Endothelial cell of umbilical vein (primary cell): Measurements from ENCODE around the gene FBP2. TPM values are rescaled to one million over a fixed set of nuclear protein-coding genes. Genes with fewer than 3 reads are reported as not detected.

Source experiments
- BruUV-seq: library from RNA; stranded (reverse); fragments of 400-500 nt; replicated peaks from 2 replicates; lab custom pipeline; 2021; lab: Mats Ljungman, UMichigan
- CTCF ChIA-PET: fragments of 300-600, 350-600 bp; sonication (Branson Sonifier 250); formaldehyde crosslinking; loops from one replicate; lab custom pipeline; 2021; ENCODE audit warnings: antibody characterized with exemption, inconsistent platforms; lab: Charles Lee
- POLR2A ChIA-PET: fragments of 300-600, 350-600 bp; sonication (Branson Sonifier 250); formaldehyde crosslinking; loops from one replicate; lab custom pipeline; 2021; ENCODE audit warnings: antibody characterized with exemption, inconsistent platforms; lab: Charles Lee
- DNase-seq: peaks from one replicate; pipeline ENCODE4 v3.0.0-alpha.2; 2011; ENCODE audit warnings: low read depth, low spot score
- FAIRE-seq: peaks from 2 replicates; lab custom pipeline; 2011; peaks lifted over from hg19 to GRCh38; lab: Jason Lieb, UNC
- H2AFZ ChIP-seq: 2 replicates; pipeline ENCODE4 v1.6.0; 2012; ENCODE audit warnings: low read depth, low read length, control low read depth, inconsistent platforms
- H3K27ac ChIP-seq: 2 replicates; pipeline ENCODE4 v1.5.1; 2011; ENCODE audit warnings: low read depth, mild to moderate bottlenecking, control low read depth, low read length, moderate library complexity; ENCODE audit not compliant: insufficient read depth
- H3K27me3 ChIP-seq, 2 experiments: 2 replicates each; pipeline versions ENCODE4 v1.6.0 to v1.6.1; 2011; ENCODE audit warnings: low read length in 2 of 2, mixed read lengths in 1 of 2; ENCODE audit not compliant: control insufficient read depth in 2 of 2, insufficient read depth in 2 of 2
- H3K36me3 ChIP-seq, 2 experiments: 2 replicates in 1 of 2; 3 replicates in 1 of 2; pipeline ENCODE4 v1.5.1; 2011; ENCODE audit warnings: low read length in 2 of 2, mild to moderate bottlenecking in 1 of 2, moderate library complexity in 1 of 2; ENCODE audit not compliant: control insufficient read depth in 2 of 2, insufficient read depth in 2 of 2; ENCODE audit errors: extremely low read depth in 1 of 2
- H3K4me1 ChIP-seq: 3 replicates; pipeline ENCODE4 v1.5.1; 2011; ENCODE audit warnings: mild to moderate bottlenecking, low read length; ENCODE audit not compliant: control insufficient read depth, insufficient read depth; ENCODE audit errors: extremely low read depth
- H3K4me2 ChIP-seq: 2 replicates; pipeline ENCODE4 v1.6.1; 2011; ENCODE audit warnings: low read length, control low read depth, mixed read lengths; ENCODE audit not compliant: insufficient read depth
- H3K4me3 ChIP-seq, 3 experiments: fragments of 200-600 bp in 1 of 3; sonication (generic), shearing (Covaris generic) in 1 of 3; replicated peaks in 1 of 3; 2 replicates each; pipeline ENCODE4 v1.5.1; 2011 to 2016; ENCODE audit warnings: control low read depth in 3 of 3, low read length in 3 of 3, mild to moderate bottlenecking in 2 of 3, inconsistent platforms in 1 of 3, low read depth in 1 of 3, moderate library complexity in 1 of 3; ENCODE audit not compliant: insufficient read depth in 1 of 3
- H3K79me2 ChIP-seq: 2 replicates; pipeline ENCODE4 v1.6.0; 2012; ENCODE audit warnings: low read length, inconsistent platforms; ENCODE audit not compliant: control insufficient read depth, insufficient read depth
- H3K9ac ChIP-seq: replicated peaks from 2 replicates; pipeline ENCODE3; 2011; ENCODE audit warnings: low read length, control low read depth; ENCODE audit not compliant: insufficient read depth; ENCODE audit errors: extremely low read depth
- H3K9me1 ChIP-seq: replicated peaks from 3 replicates; pipeline ENCODE4 v1.6.0; 2011; ENCODE audit warnings: mild to moderate bottlenecking, low read length; ENCODE audit not compliant: control insufficient read depth, insufficient read depth; ENCODE audit errors: extremely low read depth
- H3K9me3 ChIP-seq: replicated peaks from 2 replicates; pipeline ENCODE4 v1.5.1; 2012; ENCODE audit warnings: low read length, inconsistent platforms; ENCODE audit not compliant: control insufficient read depth, insufficient read depth
- H4K20me1 ChIP-seq: replicated peaks from 2 replicates; pipeline ENCODE3; 2011; ENCODE audit warnings: mild to moderate bottlenecking, low read length; ENCODE audit not compliant: control insufficient read depth, insufficient read depth; ENCODE audit errors: extremely low read depth
- EZH2 ChIP-seq: IDR thresholded peaks from 2 replicates; pipeline ENCODE4 v1.6.1; 2012; ENCODE audit warnings: borderline replicate concordance, low read depth, mild to moderate bottlenecking, moderate library complexity, low read length, inconsistent platforms; ENCODE audit not compliant: severe bottlenecking
- FOS ChIP-seq: IDR thresholded peaks from 2 replicates; pipeline ENCODE4 v1.6.1; 2011; ENCODE audit warnings: mild to moderate bottlenecking, low read length, moderate library complexity, borderline replicate concordance; ENCODE audit not compliant: insufficient read depth
- GATA2 ChIP-seq: IDR thresholded peaks from 2 replicates; pipeline ENCODE4 v1.7.0; 2011; ENCODE audit warnings: low read depth, mild to moderate bottlenecking, moderate library complexity, mixed read lengths, low read length; ENCODE audit not compliant: insufficient read length, insufficient read depth
- JUN ChIP-seq: IDR thresholded peaks from 2 replicates; pipeline ENCODE4 v1.6.1; 2011; ENCODE audit warnings: borderline replicate concordance, low read depth; ENCODE audit not compliant: insufficient read length, insufficient read depth
- MAX ChIP-seq: IDR thresholded peaks from 2 replicates; pipeline ENCODE4 v1.6.1; 2011; ENCODE audit not compliant: insufficient read depth, insufficient read length
- MYC ChIP-seq: IDR thresholded peaks from one replicate; pipeline ENCODE4 v1.6.1; 2011; ENCODE audit warnings: mild to moderate bottlenecking, low read depth, low read length
- POLR2A ChIP-seq: IDR thresholded peaks from 2 replicates; pipeline ENCODE4 v1.6.1; 2012; ENCODE audit warnings: low read depth, mild to moderate bottlenecking, control low read depth, low read length
- POLR2AphosphoS5 ChIP-seq: IDR thresholded peaks from 2 replicates; pipeline ENCODE4 v1.6.1; 2012; ENCODE audit warnings: low read depth, mild to moderate bottlenecking, control low read depth, low read length, moderate library complexity; ENCODE audit not compliant: insufficient read depth
- dilution Hi-C: fragments of 300-500 bp; cut with MboI; formaldehyde crosslinking; loops from one replicate; pipeline ENCODE4 v1.15.0; 2019; ENCODE audit warnings: low sequenced_read_pairs; ENCODE audit not compliant: extremely low pct_ligation_motif_present
- intact Hi-C: fragments of 100-400 bp; cut with micrococcal nuclease; formaldehyde crosslinking; loops from one replicate; pipeline ENCODE4 v1.10.0; 2022
- polyA plus RNA-seq, 4 experiments: library from polyadenylated mRNA; depleted of rRNA in 3 of 4; stranded (reverse) in 3 of 4; unstranded in 1 of 4; fragments of >200 nt; gene quantifications; 2 replicates each; pipeline versions ENCODE4 v1.2.1 to v1.2.3, GENCODE V29; 2011 to 2012; ENCODE audit warnings: missing spikeins in 1 of 4
- total RNA-seq: library from RNA; stranded (reverse); gene quantifications from 2 replicates; pipeline ENCODE4 v1.2.3, GENCODE V29; 2021
- TF ChIP-seq, protein P1 (sequence below), 2 donors: IDR thresholded peaks; 1 replicate in 1 of 2; 2 replicates in 1 of 2; pipeline ENCODE4 v1.5.1; 2011; ENCODE audit warnings: low read length in 2 of 2, mild to moderate bottlenecking in 2 of 2, moderate library complexity in 2 of 2, control low read depth in 1 of 2, inconsistent platforms in 1 of 2, low read depth in 1 of 2; ENCODE audit not compliant: insufficient read depth in 1 of 2; ENCODE audit errors: extremely low read depth in 1 of 2

FBP2 gene
- total and polyA plus RNA-seq, 2 donors (not counting 3 experiments of a cell fraction or from before 2014, with no cell fraction given), result not detected

DNA sequence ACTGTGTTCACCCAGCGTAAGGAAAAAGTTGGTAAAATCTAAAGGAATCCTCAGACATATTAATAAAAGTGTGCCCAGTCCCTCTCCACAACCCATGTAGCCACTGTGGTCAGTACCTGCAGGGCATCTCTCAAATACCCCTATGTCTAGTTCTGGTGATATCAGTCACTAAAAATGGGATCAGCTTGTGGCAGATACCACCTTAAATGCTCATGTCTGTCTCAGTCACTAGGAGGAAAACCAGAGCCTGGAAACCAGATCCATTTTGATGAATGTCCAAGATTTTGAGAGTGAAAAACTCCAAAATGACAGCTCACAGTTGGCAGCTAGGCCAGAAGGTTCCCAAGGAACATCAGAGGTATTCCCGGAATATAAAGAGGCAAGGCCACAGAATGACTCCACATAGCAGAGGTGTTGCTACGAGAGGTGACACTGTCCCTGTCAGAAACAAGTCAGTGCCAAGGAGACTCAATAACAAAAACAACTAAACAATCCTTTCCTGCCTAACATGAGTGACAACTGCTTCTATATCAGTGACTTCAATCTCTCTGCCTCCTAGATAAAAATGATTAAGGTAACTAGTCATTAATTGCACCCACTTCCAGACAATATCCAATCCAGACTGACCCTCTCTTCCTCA, 25.3 kb downstream of the FBP2 start:
- H3K9ac ChIP-seq, result no peak overlapping the region
- H3K9me3 ChIP-seq, result no peaks in the 10 kb centered on the region
- no peaks in the 10 kb centered on the region for H3K27me3 ChIP-seq
- H2AFZ ChIP-seq, result no peak overlapping the region
- H3K79me2 ChIP-seq, result no peaks in the 10 kb centered on the region
- intact Hi-C loops, result no loop called here
- ChIA-PET POLR2A (no interaction called here), CTCF (no interaction called here)
- BruUV-seq, result no TSS peak
- H3K9me1 ChIP-seq, result no peaks in the 10 kb centered on the region
- dilution Hi-C loops, result no loop called here
- DNase-seq (no peak), FAIRE-seq (no peak)
- H4K20me1 ChIP-seq, result no peaks in the 10 kb centered on the region
- H3K27ac ChIP-seq, result no peak overlapping the region
- no peak overlapping the region for H3K4me3 ChIP-seq
- no peak overlapping the region for H3K4me2 ChIP-seq
- no peaks in the 10 kb centered on the region for H3K36me3 ChIP-seq
- no peaks in the 10 kb centered on the region for H3K4me1 ChIP-seq
- TF ChIP-seq, protein P1, sequence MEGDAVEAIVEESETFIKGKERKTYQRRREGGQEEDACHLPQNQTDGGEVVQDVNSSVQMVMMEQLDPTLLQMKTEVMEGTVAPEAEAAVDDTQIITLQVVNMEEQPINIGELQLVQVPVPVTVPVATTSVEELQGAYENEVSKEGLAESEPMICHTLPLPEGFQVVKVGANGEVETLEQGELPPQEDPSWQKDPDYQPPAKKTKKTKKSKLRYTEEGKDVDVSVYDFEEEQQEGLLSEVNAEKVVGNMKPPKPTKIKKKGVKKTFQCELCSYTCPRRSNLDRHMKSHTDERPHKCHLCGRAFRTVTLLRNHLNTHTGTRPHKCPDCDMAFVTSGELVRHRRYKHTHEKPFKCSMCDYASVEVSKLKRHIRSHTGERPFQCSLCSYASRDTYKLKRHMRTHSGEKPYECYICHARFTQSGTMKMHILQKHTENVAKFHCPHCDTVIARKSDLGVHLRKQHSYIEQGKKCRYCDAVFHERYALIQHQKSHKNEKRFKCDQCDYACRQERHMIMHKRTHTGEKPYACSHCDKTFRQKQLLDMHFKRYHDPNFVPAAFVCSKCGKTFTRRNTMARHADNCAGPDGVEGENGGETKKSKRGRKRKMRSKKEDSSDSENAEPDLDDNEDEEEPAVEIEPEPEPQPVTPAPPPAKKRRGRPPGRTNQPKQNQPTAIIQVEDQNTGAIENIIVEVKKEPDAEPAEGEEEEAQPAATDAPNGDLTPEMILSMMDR (IDR thresholded peaks at IDR 0.05; ENCODE audit: extremely low read depth in 1 of 2, insufficient read depth in 1 of 2, low read depth in 1 of 2, low read length in 2 of 2), result no peak
- no peak for TF ChIP-seq FOS
- TF ChIP-seq MAX, result no peak
- TF ChIP-seq GATA2, result no peak
- no peak for TF ChIP-seq MYC
- no peak for TF ChIP-seq POLR2AphosphoS5
- TF ChIP-seq POLR2A, result no peak
- TF ChIP-seq JUN, result no peak
- TF ChIP-seq EZH2, result no peak
